Mucosa of descending colon (tissue), 3 donors: ENCODE measurements around the gene SLC25A13. TPM values are rescaled to one million over a fixed set of nuclear protein-coding genes. Genes with fewer than 3 reads are reported as not detected.

Experiments used
- ATAC-seq: fragments of 200-7000 bp; cut with Tn5 transposase; one replicate; pipeline ENCODE4 v1.9.1; 2020; ENCODE audit warnings: mild to moderate bottlenecking, moderate library complexity
- DNase-seq, 3 donors: peaks; one replicate each; pipeline ENCODE4 v3.0.0-alpha.2; 2020
- H3K36me3 ChIP-seq: fragments of 200-600 bp; one replicate; pipeline ENCODE4 v1.8.0; 2021; ENCODE audit warnings: low read depth, mild to moderate bottlenecking
- H3K4me1 ChIP-seq: fragments of 200-600 bp; one replicate; pipeline ENCODE4 v1.8.0; 2021; ENCODE audit warnings: low read depth, mild to moderate bottlenecking
- H3K4me3 ChIP-seq: fragments of 200-600 bp; one replicate; pipeline ENCODE4 v1.8.0; 2021; ENCODE audit warnings: mild to moderate bottlenecking
- H3K9me3 ChIP-seq: fragments of 200-600 bp; one replicate; pipeline ENCODE4 v1.8.0; 2021; ENCODE audit warnings: mild to moderate bottlenecking
- CTCF ChIP-seq: fragments of 200-600 bp; IDR thresholded peaks from one replicate; pipeline ENCODE4 v1.8.0; 2022; ENCODE audit warnings: antibody characterized with exemption, mild to moderate bottlenecking
- intact Hi-C, 2 donors: fragments of 100-400 bp; cut with DNase I in 1 of 2; cut with micrococcal nuclease in 1 of 2; formaldehyde crosslinking; loops; one replicate each; pipeline versions ENCODE4 v1.11.0 to v1.11.1; 2022; cut with DNase I, micrococcal nuclease
- total RNA-seq, 3 donors: library from RNA; stranded (reverse); fragmentation: NEBNext Ultra II Directional in 2 of 3; extraction: Animal tissue kit (Norgen Biotek cat#: 25700) in 2 of 3; gene quantifications; one replicate each; pipeline versions ENCODE4 v1.2.1 to v1.2.4, GENCODE V29; 2021 to 2023
- donor health status: DM: no; HTN: no; CAD: no; lungs with moderate emphysema.
- donor health status: DM: no; HTN: no; CAD: no.
- donor health status: DM: no; HTN: yes; CAD: no.

Gene SLC25A13
- total RNA-seq, 3 donors from 2014 or later, result 33.5 to 65.1 (median 42.7) TPM

GRCh38 chr7:96244992-96245292 is 77.0 kb downstream of the SLC25A13 start:
- Histone ChIP-seq H3K4me3 (no peak overlapping the region), H3K4me1 (no peaks in the 10 kb centered on the region), H3K36me3 (no peaks in the 10 kb centered on the region), H3K9me3 (no peaks in the 10 kb centered on the region)
- intact Hi-C loops, result no loop called here
- DNase-seq (no peak), ATAC-seq (no peak)
- TF ChIP-seq CTCF, result no peak

- TF ChIP-seq CTCF, result no peak
- DNase-seq, result no peak
- H3K4me3 ChIP-seq, result no peak overlapping the region
- no peaks in the 10 kb centered on the region for H3K9me3 ChIP-seq
- H3K4me1 ChIP-seq, result no peaks in the 10 kb centered on the region
- ATAC-seq, result no peak
- no peaks in the 10 kb centered on the region for H3K36me3 ChIP-seq
- intact Hi-C loops, result no loop called here
Observed at GRCh38 chr7:96244244-96244991, 77.5 kb downstream of the SLC25A13 start.

- Histone ChIP-seq H3K9me3 (no peaks in the 10 kb centered on the region), H3K36me3 (no peaks in the 10 kb centered on the region), H3K4me3 (no peak overlapping the region), H3K4me1 (no peaks in the 10 kb centered on the region)
- no peak for TF ChIP-seq CTCF
- intact Hi-C loops, result no loop called here
- no peak for ATAC-seq
- DNase-seq, result no peak
Observed at GRCh38 chr7:96243241-96243640, 78.7 kb downstream of the SLC25A13 start.

- no peak for TF ChIP-seq CTCF
- Histone ChIP-seq H3K4me1 (no peaks in the 10 kb centered on the region), H3K4me3 (no peak overlapping the region), H3K36me3 (no peaks in the 10 kb centered on the region), H3K9me3 (no peaks in the 10 kb centered on the region)
- ATAC-seq, result no peak
- intact Hi-C loops, result no loop called here
- DNase-seq, result no peak
Observed at GRCh38 chr7:96241855-96242254, 80.0 kb downstream of the SLC25A13 start.

- DNase-seq, result no peak
- Histone ChIP-seq H3K9me3 (no peaks in the 10 kb centered on the region), H3K36me3 (no peaks in the 10 kb centered on the region), H3K4me1 (no peaks in the 10 kb centered on the region), H3K4me3 (no peak overlapping the region)
- no peak for TF ChIP-seq CTCF
- intact Hi-C loops, result no loop called here
- ATAC-seq, result no peak
Observed at GRCh38 chr7:96238976-96239766, 82.7 kb downstream of the SLC25A13 start.
